Liver (tissue), 9 donors: ENCODE data around the gene PDCD6IP. TPM values are rescaled to one million over a fixed set of nuclear protein-coding genes. Genes with fewer than 3 reads are reported as not detected.
"Not testable (repeated sequence)": the region's sequence is repeated elsewhere in the genome, so short reads cannot be mapped to it uniquely, and the experiment has no call there.

Experiments used
- DNase-seq: peaks from one replicate; pipeline ENCODE4 v3.0.0-alpha.2; 2017; ENCODE audit warnings: low spot score
- H3K27ac ChIP-seq, 2 donors: one replicate each; pipeline ENCODE4 v1.7.0; 2013; ENCODE audit warnings: inconsistent platforms in 2 of 2, low read length in 2 of 2, control low read depth in 1 of 2, low read depth in 1 of 2, mild to moderate bottlenecking in 1 of 2
- H3K27me3 ChIP-seq, 4 donors: one replicate each; pipeline versions ENCODE4 v1.6.1 to v1.7.0; 2013; ENCODE audit warnings: low read length in 3 of 4, inconsistent platforms in 1 of 4, mild to moderate bottlenecking in 1 of 4, moderate library complexity in 1 of 4; ENCODE audit not compliant: control insufficient read depth in 4 of 4, insufficient read depth in 4 of 4
- H3K36me3 ChIP-seq, 4 donors: one replicate each; pipeline versions ENCODE4 v1.6.1 to v1.7.0; 2013; ENCODE audit warnings: low read length in 3 of 4, mild to moderate bottlenecking in 3 of 4, low read depth in 1 of 4, moderate library complexity in 1 of 4; ENCODE audit not compliant: control insufficient read depth in 4 of 4, insufficient read depth in 3 of 4
- H3K4me1 ChIP-seq, 4 donors: one replicate each; pipeline versions ENCODE4 v1.6.1 to v1.7.0; 2013; ENCODE audit warnings: low read length in 3 of 4, mild to moderate bottlenecking in 3 of 4, moderate library complexity in 1 of 4; ENCODE audit not compliant: control insufficient read depth in 4 of 4, insufficient read depth in 4 of 4
- H3K4me3 ChIP-seq, 3 donors: one replicate each; pipeline versions ENCODE4 v1.6.1 to v1.7.0; 2013; ENCODE audit warnings: low read length in 3 of 3, control low read depth in 1 of 3, low read depth in 1 of 3, mild to moderate bottlenecking in 1 of 3
- H3K9ac ChIP-seq, 2 donors: one replicate each; pipeline ENCODE4 v1.7.0; 2013; ENCODE audit warnings: low read length in 2 of 2, mild to moderate bottlenecking in 2 of 2, moderate library complexity in 2 of 2, control low read depth in 1 of 2, low read depth in 1 of 2
- H3K9me3 ChIP-seq, 4 donors: one replicate each; pipeline versions ENCODE4 v1.6.1 to v1.7.0; 2013; ENCODE audit warnings: low read length in 3 of 4; ENCODE audit not compliant: control insufficient read depth in 4 of 4
- ATF3 ChIP-seq: IDR thresholded peaks from 2 replicates; pipeline ENCODE4 v1.6.1; 2016; ENCODE audit warnings: antibody characterized with exemption
- EGR1 ChIP-seq, 2 donors: IDR thresholded peaks; 2 replicates each; pipeline ENCODE4 v1.6.1; 2016 to 2018; ENCODE audit warnings: antibody characterized with exemption in 2 of 2, low read depth in 2 of 2
- FOXA1 ChIP-seq: IDR thresholded peaks from 2 replicates; pipeline ENCODE4 v1.6.1; 2016; ENCODE audit warnings: antibody characterized with exemption
- FOXA2 ChIP-seq: IDR thresholded peaks from 2 replicates; pipeline ENCODE4 v1.6.1; 2016; ENCODE audit warnings: antibody characterized with exemption
- GABPA ChIP-seq, 2 donors: IDR thresholded peaks in 1 of 2; conservative IDR thresholded peaks in 1 of 2; 2 replicates each; pipeline ENCODE4 v1.6.1; 2016; ENCODE audit warnings: antibody characterized with exemption in 2 of 2, mild to moderate bottlenecking in 1 of 2, moderate library complexity in 1 of 2
- HNF4A ChIP-seq, 2 donors: conservative IDR thresholded peaks; 2 replicates each; pipeline ENCODE4 v1.6.1; 2016; ENCODE audit warnings: antibody characterized with exemption in 2 of 2, mild to moderate bottlenecking in 2 of 2
- HNF4G ChIP-seq: IDR thresholded peaks from 2 replicates; pipeline ENCODE4 v1.6.1; 2016; ENCODE audit warnings: antibody characterized with exemption
- JUND ChIP-seq, 2 donors: IDR thresholded peaks; 2 replicates each; pipeline ENCODE4 v1.6.1; 2016; ENCODE audit warnings: antibody characterized with exemption in 2 of 2
- MAX ChIP-seq: IDR thresholded peaks from 2 replicates; pipeline ENCODE4 v1.6.1; 2016; ENCODE audit warnings: antibody characterized with exemption
- RAD21 ChIP-seq, 2 donors: IDR thresholded peaks; 2 replicates each; pipeline ENCODE4 v1.6.1; 2016; ENCODE audit warnings: antibody characterized with exemption in 2 of 2, mild to moderate bottlenecking in 2 of 2
- REST ChIP-seq: IDR thresholded peaks from 2 replicates; pipeline ENCODE4 v1.6.1; 2016; ENCODE audit warnings: antibody characterized with exemption, mild to moderate bottlenecking
- RXRA ChIP-seq, 2 donors: IDR thresholded peaks; 2 replicates each; pipeline ENCODE4 v1.6.1; 2017 to 2018; ENCODE audit warnings: antibody characterized with exemption in 2 of 2, mild to moderate bottlenecking in 1 of 2
- SP1 ChIP-seq: IDR thresholded peaks from 2 replicates; pipeline ENCODE4 v1.6.1; 2018; ENCODE audit warnings: antibody characterized with exemption, mild to moderate bottlenecking
- TAF1 ChIP-seq: conservative IDR thresholded peaks from 2 replicates; pipeline ENCODE4 v1.6.1; 2016; ENCODE audit warnings: antibody characterized with exemption, mild to moderate bottlenecking
- YY1 ChIP-seq: IDR thresholded peaks from 2 replicates; pipeline ENCODE4 v1.6.1; 2016; ENCODE audit warnings: antibody characterized with exemption, mild to moderate bottlenecking
- ZBTB33 ChIP-seq: IDR thresholded peaks from 2 replicates; pipeline ENCODE4 v1.6.1; 2016; ENCODE audit warnings: antibody characterized with exemption
- WGBS: extraction: QIAGEN DNeasy Blood & Tissue Kit; methylation state at CpG from one replicate; pipeline ENCODE4 v1.1.7; 2013; 5-methylcytosine and 5-hydroxymethylcytosine counted together
- polyA plus RNA-seq, 2 donors: library from polyadenylated mRNA; stranded (reverse) in 1 of 2; unstranded in 1 of 2; fragments of 200-250 nt in 1 of 2; fragments of >200 nt in 1 of 2; fragmentation: Nextera tagmentation in 1 of 2; extraction: Ambion mirVana in 1 of 2; gene quantifications; one replicate each; pipeline versions ENCODE4 v1.2.1 to v1.2.3, GENCODE V29; 2013 to 2015
- total RNA-seq, 2 donors: library from RNA; depleted of rRNA; stranded (reverse); fragments of >200 nt; gene quantifications; one replicate each; pipeline ENCODE4 v1.2.3, GENCODE V29; 2014
- donor health status: healthy.
- donor health status: healthy.
- donor health status: healthy.
- donor health status: healthy.
- donor health status: healthy.

The PDCD6IP gene
- total and polyA plus RNA-seq, 4 donors = 31.9 to 73.8 (median 47.9) TPM

GRCh38 chr3:33777996-33778395 lies 20.4 kb upstream of the PDCD6IP start:
- Histone ChIP-seq H3K9ac (no peak overlapping the region), H3K4me1 (no peaks in the 10 kb centered on the region), H3K9me3 (no peaks in the 10 kb centered on the region), H3K36me3 (no peaks in the 10 kb centered on the region), H3K27me3 (no peaks in the 10 kb centered on the region), H3K27ac (no peak overlapping the region), H3K4me3 (no peak overlapping the region)
- no peak for TF ChIP-seq MAX
- TF ChIP-seq HNF4A (conservative IDR thresholded peaks at IDR 0.05) = no peak
- no peak for TF ChIP-seq REST
- no peak for TF ChIP-seq GABPA (IDR thresholded peaks at IDR 0.05 in 1 of 2, conservative IDR thresholded peaks at IDR 0.05 in 1 of 2)
- TF ChIP-seq YY1 = no peak
- no peak for TF ChIP-seq EGR1 (IDR thresholded peaks at IDR 0.05; ENCODE audit: low read depth in 2 of 2)
- no peak for TF ChIP-seq ZBTB33
- TF ChIP-seq RXRA (IDR thresholded peaks at IDR 0.05) = no peak
- no peak for TF ChIP-seq FOXA2
- no peak for TF ChIP-seq RAD21 (IDR thresholded peaks at IDR 0.05)
- TF ChIP-seq JUND (IDR thresholded peaks at IDR 0.05) = no peak
- TF ChIP-seq ATF3 = no peak
- TF ChIP-seq HNF4G = no peak
- no peak for TF ChIP-seq SP1
- DNase-seq = no peak
- WGBS = 94% methylated on average over 3 of the region's 3 CpGs

- H3K4me1 ChIP-seq = no peaks in the 10 kb centered on the region
- no peak overlapping the region for H3K27ac ChIP-seq
- H3K9ac ChIP-seq = no peak overlapping the region
- TF ChIP-seq JUND (IDR thresholded peaks at IDR 0.05) (no peak), FOXA2 (no peak), TAF1 (no peak), HNF4G (no peak), SP1 (no peak), ATF3 (no peak), FOXA1 (no peak), RXRA (IDR thresholded peaks at IDR 0.05) (no peak), EGR1 (IDR thresholded peaks at IDR 0.05; ENCODE audit: low read depth in 2 of 2) (no peak), ZBTB33 (no peak), HNF4A (conservative IDR thresholded peaks at IDR 0.05) (no peak), YY1 (no peak), RAD21 (IDR thresholded peaks at IDR 0.05) (no peak), MAX (no peak), REST (no peak)
- WGBS = 77% methylated on average over 3 of the region's 3 CpGs
- H3K4me3 ChIP-seq = no peak overlapping the region
- no peaks in the 10 kb centered on the region for H3K36me3 ChIP-seq
- DNase-seq = no peak
- no peaks in the 10 kb centered on the region for H3K27me3 ChIP-seq
- H3K9me3 ChIP-seq = no peaks in the 10 kb centered on the region
Measured at GRCh38 chr3:33779751-33780150, 18.7 kb upstream of the PDCD6IP start.

- H3K4me3 ChIP-seq, H3K4me1 ChIP-seq, H3K9me3 ChIP-seq, H3K9ac ChIP-seq, H3K27me3 ChIP-seq, H3K27ac ChIP-seq, DNase-seq, H3K36me3 ChIP-seq: not testable (repeated sequence)
- WGBS = 89% methylated on average over 6 of the region's 6 CpGs
Measured at GRCh38 chr3:33781413-33781812, 17.0 kb upstream of the PDCD6IP start.
